Mononuclear cell (primary cell): ENCODE results near the gene P2RY12. TPM values are rescaled to one million over a fixed set of nuclear protein-coding genes. Genes with fewer than 3 reads are reported as not detected.

Experiments used
- H3K27me3 ChIP-seq: 2 replicates; pipeline ENCODE4 v1.6.0; 2011; ENCODE audit warnings: low read length, control low read depth; ENCODE audit not compliant: insufficient read depth
- H3K4me1 ChIP-seq: 2 replicates; pipeline ENCODE4 v1.5.1; 2011; ENCODE audit warnings: mild to moderate bottlenecking, low read length, control low read depth; ENCODE audit not compliant: insufficient read depth
- H3K4me3 ChIP-seq: 2 replicates; pipeline ENCODE4 v1.5.1; 2011; ENCODE audit warnings: mild to moderate bottlenecking, low read length, moderate library complexity
- H3K9me3 ChIP-seq: 2 replicates; pipeline ENCODE4 v1.5.1; 2011; ENCODE audit warnings: low read depth, mild to moderate bottlenecking, control low read depth, low read length
- total RNA-seq: library from RNA; depleted of rRNA; stranded (reverse); fragments of >200 nt; gene quantifications from one replicate; pipeline ENCODE4 v1.2.3, GENCODE V29; 2012

Gene P2RY12
- 14.1 TPM for total RNA-seq

DNA sequence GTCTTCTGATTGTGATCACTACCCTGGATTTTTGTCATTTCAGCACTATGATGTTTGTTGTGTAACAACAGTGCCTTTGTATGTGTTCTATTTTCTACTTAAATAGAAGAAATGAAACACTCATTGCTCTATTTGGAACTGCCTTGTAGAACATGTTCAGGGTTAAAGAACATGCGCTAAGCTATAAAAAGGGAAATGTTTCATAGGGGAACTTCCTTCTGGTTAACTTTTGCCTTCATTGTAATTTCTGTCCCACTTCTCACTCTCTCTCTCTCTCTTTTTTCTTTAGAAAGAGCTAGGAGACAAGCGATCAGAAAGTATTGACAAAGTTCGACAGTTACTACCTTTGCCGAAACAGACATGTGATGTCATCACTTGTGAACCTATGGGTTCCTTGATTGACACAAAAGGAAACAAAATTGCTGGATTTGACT is at the start of gene P2RY12:
TSS of gene P2RY12 (minus strand) at position 13 of the 434 bp plus-strand sequence. CDS start 45,908 bp downstream, outside the sequence.
- Histone ChIP-seq H3K9me3 (no peaks in the 10 kb centered on the region), H3K4me1 (peaks cover 47% of the 10 kb centered on the region), H3K27me3 (no peaks in the 10 kb centered on the region), H3K4me3 (no peak within 1 kb of the TSS)

DNA sequence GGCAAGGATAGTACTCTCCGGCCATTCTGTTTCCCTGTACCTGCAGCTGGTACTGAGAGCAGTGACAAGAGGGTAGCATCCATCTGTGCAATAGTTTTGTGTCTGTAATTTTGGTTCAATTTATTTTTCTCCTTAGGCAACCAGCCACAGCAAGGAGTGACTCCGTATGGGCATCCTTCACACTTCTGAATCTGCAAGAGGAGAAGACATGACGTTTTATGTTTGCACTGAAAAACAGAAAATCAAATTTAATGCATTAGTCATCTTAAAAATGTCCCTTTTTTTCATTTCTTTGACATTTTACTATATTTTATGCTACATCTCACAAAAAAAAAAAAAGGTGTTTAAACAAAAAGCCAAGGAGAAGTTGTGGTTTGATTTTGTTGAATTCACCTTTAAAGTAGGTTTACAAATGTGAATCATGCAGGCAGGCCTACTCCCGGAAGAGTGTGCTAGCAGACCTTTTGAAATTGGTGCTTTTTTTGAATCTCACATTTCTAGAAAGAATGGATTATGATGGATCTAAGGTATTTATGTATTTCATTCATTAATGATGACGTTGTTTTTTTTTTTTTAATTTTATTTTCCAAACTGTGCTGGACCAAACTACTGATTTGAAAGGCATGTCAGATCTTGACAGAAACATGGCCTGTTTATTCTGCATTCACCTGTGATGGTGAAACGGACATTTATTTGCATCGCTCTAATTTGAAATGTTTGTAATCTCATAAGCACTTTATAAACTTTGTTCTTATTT is 48.2 kb upstream of the P2RY12 start:
- Histone ChIP-seq H3K4me1 (no peaks in the 10 kb centered on the region), H3K9me3 (no peaks in the 10 kb centered on the region), H3K4me3 (no peak overlapping the region), H3K27me3 (no peaks in the 10 kb centered on the region)

- H3K9me3 ChIP-seq = no peaks in the 10 kb centered on the region
- no peaks in the 10 kb centered on the region for H3K27me3 ChIP-seq
- no peak overlapping the region for H3K4me3 ChIP-seq
- no peaks in the 10 kb centered on the region for H3K4me1 ChIP-seq
These were observed 47.4 kb upstream of the P2RY12 start for GRCh38 chr3:151431940-151432339.

- Histone ChIP-seq H3K4me3 (no peak overlapping the region), H3K4me1 (peaks cover 5% of the 10 kb centered on the region), H3K9me3 (no peaks in the 10 kb centered on the region), H3K27me3 (no peaks in the 10 kb centered on the region)
These were observed 46.4 kb upstream of the P2RY12 start for GRCh38 chr3:151430821-151431484.

DNA sequence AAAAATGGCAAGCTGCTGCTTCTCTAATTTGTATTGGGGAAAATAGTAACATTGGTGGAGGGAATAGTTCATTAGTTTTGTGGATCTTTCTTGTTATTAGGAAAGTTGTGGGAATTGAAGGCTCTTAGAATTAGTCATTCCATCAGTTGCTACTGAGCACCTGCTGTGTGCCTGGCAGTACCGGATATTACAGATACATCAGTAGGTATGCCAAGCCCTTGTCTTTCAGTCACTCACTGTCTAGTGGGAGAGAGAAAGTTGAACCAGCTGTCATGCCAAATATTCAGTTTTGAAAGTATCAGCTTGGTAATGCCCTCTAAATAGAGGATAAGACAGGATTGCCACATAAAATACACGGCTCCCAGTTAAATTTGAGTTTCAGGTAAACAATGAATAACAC is 43.8 kb upstream of the P2RY12 start:
- H3K4me1 ChIP-seq = peaks cover 5% of the 10 kb centered on the region
- H3K9me3 ChIP-seq = no peaks in the 10 kb centered on the region
- H3K4me3 ChIP-seq = no peak overlapping the region
- no peaks in the 10 kb centered on the region for H3K27me3 ChIP-seq

DNA sequence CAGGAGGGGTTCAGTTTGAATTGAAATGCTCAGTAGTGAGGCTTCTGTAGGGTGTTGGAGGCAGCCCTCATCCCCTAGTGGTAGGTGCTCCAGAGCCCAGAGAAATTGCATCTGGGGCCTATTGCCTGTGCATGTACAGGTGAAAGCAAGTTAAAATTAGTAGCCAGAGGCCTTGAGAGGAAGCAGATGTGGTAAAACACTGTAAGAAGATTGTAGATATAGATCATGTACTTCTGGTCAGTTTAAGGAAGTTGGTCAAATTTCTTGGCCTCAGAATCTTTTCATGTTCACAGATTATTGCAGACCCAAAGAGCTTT is 41.7 kb upstream of the P2RY12 start:
- Histone ChIP-seq H3K27me3 (no peaks in the 10 kb centered on the region), H3K4me1 (peaks cover 10% of the 10 kb centered on the region), H3K9me3 (no peaks in the 10 kb centered on the region), H3K4me3 (no peak overlapping the region)

DNA sequence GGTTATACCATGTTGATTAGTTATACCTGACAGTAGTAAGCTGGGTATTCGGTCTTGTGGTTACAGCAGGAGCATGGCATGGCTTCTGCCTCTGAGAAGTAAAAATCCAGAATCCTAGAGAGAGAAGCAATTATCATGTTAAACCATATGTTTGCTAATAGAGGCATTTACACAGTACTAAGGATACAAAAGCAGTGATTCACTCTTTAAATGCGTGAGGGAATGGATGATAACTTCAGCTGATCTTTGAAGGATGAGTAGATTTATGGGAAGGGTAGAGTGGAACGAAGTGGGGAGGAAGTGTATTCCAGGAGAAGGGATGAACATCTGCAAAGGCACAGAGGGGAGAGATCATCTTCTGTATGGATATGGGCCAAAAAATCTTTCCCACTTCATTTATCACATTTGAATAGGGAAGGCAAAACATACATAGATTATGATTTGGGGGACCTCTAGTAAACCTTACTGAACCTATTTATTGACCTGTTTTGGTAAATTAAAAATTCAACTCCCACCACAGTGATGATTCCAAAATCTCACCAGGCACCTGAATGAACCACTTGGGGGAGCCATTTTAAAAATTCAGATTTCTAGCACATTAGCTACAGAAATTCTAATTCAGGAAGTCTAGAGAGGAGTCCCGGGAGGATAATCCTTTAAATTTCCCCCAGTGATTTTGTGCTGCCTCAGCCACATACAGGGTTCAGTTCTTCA is 41.2 kb upstream of the P2RY12 start:
- Histone ChIP-seq H3K9me3 (no peaks in the 10 kb centered on the region), H3K27me3 (no peaks in the 10 kb centered on the region), H3K4me1 (peaks cover 10% of the 10 kb centered on the region), H3K4me3 (no peak overlapping the region)

GRCh38 chr3:151423091-151423490 is 38.5 kb upstream of the P2RY12 start:
- Histone ChIP-seq H3K27me3 (no peaks in the 10 kb centered on the region), H3K4me1 (peaks cover 10% of the 10 kb centered on the region), H3K9me3 (no peaks in the 10 kb centered on the region), H3K4me3 (no peak overlapping the region)

GRCh38 chr3:151421938-151422337 is 37.4 kb upstream of the P2RY12 start:
- H3K4me3 ChIP-seq = no peak overlapping the region
- no peaks in the 10 kb centered on the region for H3K9me3 ChIP-seq
- H3K27me3 ChIP-seq = no peaks in the 10 kb centered on the region
- peaks cover 10% of the 10 kb centered on the region for H3K4me1 ChIP-seq

DNA sequence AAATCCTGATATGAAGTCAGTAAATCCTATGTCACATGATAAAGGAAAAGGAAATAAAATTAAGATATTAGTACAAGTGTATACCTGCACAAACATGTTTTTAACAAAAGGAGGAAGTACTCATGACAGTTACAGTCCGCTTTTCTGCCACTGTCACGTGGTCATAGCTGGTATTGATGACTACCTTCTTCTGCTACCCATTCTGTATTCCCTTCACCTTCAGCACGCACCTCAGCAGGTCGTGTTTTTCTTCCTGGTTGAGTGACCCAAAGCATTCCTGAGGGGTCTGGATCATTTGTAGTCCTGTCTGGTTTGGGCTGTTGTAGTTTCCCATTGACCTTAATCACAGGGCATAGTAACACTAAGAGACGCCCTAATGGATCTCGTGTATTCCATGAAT is 35.3 kb upstream of the P2RY12 start:
- H3K4me3 ChIP-seq = no peak overlapping the region
- H3K9me3 ChIP-seq = no peaks in the 10 kb centered on the region
- H3K4me1 ChIP-seq = peaks cover 6% of the 10 kb centered on the region
- no peaks in the 10 kb centered on the region for H3K27me3 ChIP-seq

DNA sequence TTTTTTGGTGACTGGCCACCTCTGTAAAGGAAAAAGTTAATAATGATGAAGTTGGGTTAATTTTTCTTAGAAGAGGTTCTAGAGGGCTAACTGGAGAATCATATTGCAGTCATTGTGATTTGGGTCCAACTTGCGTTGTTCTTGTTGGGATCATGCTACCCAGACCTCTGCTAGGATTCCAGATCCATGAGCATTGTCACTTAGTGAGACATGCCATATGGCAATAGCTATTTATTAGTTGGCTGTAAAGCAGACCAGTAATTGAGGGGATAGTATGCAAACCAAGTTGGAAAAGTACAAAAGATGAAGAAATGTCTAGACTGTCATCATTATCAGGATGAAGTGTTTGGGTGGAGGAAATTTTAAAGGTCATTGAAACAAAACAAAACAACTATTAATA is 30.7 kb upstream of the P2RY12 start:
- no peaks in the 10 kb centered on the region for H3K4me1 ChIP-seq
- no peaks in the 10 kb centered on the region for H3K27me3 ChIP-seq
- no peak overlapping the region for H3K4me3 ChIP-seq
- H3K9me3 ChIP-seq = no peaks in the 10 kb centered on the region

DNA sequence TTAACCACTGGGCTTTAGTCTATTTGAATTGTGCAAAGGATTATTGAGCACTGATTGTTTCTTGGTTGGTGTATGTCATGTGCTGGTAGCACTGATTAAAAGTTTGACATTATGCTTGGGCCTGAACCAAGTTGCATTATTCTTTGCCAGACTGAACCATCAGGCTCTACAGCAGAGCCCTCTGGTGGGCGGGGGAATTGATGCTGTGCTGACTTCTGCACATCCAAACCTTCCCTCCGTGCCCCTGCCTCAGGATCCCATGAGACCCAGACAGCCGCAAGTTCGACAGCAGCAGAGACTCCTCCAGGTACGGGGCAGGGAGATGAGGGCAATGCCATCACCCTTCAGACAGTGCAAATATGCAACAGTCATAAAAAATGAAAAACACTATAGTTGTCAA is 28.4 kb upstream of the P2RY12 start:
- H3K27me3 ChIP-seq = no peaks in the 10 kb centered on the region
- H3K9me3 ChIP-seq = no peaks in the 10 kb centered on the region
- H3K4me3 ChIP-seq = no peak overlapping the region
- no peaks in the 10 kb centered on the region for H3K4me1 ChIP-seq

DNA sequence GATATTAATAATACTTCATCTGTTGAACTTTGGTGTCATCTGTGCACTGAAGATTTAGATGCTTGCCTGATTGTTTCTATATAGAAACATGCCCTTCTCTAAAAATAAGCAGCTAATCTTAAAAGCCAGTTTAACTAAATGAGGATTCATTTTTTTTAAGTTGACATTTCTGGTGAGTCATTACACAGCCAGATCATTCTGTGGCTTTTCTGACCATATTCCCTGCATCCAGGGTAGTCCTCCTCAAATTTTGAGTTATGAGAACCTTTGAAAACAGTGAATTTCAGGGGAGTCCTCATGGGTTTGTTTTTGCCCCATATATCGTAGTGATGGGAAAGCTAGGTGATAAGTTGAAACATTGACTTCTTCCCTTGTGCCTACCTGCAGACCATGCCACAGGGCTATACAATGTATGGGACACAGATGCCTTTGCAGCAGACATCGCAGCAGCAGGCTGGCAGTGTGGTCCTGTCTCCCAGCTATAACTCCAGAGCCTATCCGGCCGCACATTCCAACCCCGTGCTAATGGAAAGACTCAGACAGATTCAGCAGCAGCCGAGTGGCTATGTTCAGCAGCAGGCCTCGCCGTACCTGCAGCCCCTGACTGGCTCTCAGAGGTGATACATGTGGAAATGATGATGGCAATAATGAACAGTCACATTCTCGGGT is 26.5 kb upstream of the P2RY12 start:
- H3K27me3 ChIP-seq = no peaks in the 10 kb centered on the region
- no peaks in the 10 kb centered on the region for H3K4me1 ChIP-seq
- no peaks in the 10 kb centered on the region for H3K9me3 ChIP-seq
- H3K4me3 ChIP-seq = no peak overlapping the region

GRCh38 chr3:151407928-151408327 is 23.4 kb upstream of the P2RY12 start:
- Histone ChIP-seq H3K27me3 (no peaks in the 10 kb centered on the region), H3K4me3 (no peak overlapping the region), H3K9me3 (no peaks in the 10 kb centered on the region), H3K4me1 (no peaks in the 10 kb centered on the region)

- Histone ChIP-seq H3K9me3 (no peaks in the 10 kb centered on the region), H3K4me3 (no peak overlapping the region), H3K27me3 (no peaks in the 10 kb centered on the region), H3K4me1 (peaks cover 4% of the 10 kb centered on the region)
These were observed 19.8 kb upstream of the P2RY12 start for GRCh38 chr3:151404316-151404715.
